NT2/D1 (cell line): ENCODE data around the gene TMEM132D.
"Not testable (repeated sequence)": the region's sequence is repeated elsewhere in the genome, so short reads cannot be mapped to it uniquely, and the experiment has no call there.

Source experiments
- SUZ12 ChIP-seq: IDR thresholded peaks from 2 replicates; pipeline ENCODE4 v1.6.1; 2011; ENCODE audit not compliant: insufficient read length, insufficient read depth; ENCODE audit errors: extremely low read depth
- ZNF274 ChIP-seq: IDR thresholded peaks from 2 replicates; pipeline ENCODE4 v1.6.1; 2011; ENCODE audit warnings: mild to moderate bottlenecking, low read depth, low read length

- TF ChIP-seq ZNF274, SUZ12: not testable (repeated sequence)
Measured at GRCh38 chr12:129549020-129549419, 354.8 kb downstream of the TMEM132D start.
